DND-41 (cell line): ENCODE measurements around the gene FAM216A.

Experiments
- EZH2 ChIP-seq: IDR thresholded peaks from 3 replicates; pipeline ENCODE4 v1.6.1; 2012; ENCODE audit warnings: borderline replicate concordance, low read depth, mild to moderate bottlenecking, moderate library complexity, low read length, inconsistent platforms; ENCODE audit not compliant: severe bottlenecking
- TF ChIP-seq, protein P1 (sequence below): IDR thresholded peaks from 2 replicates; pipeline ENCODE4 v1.5.1; 2012; ENCODE audit warnings: borderline replicate concordance, low read length, moderate library complexity, mild to moderate bottlenecking; ENCODE audit not compliant: poor library complexity, severe bottlenecking; ENCODE audit errors: extremely low read depth

GRCh38 chr12:110498984-110499706, 30.5 kb downstream of the FAM216A start:
- TF ChIP-seq, protein P1, sequence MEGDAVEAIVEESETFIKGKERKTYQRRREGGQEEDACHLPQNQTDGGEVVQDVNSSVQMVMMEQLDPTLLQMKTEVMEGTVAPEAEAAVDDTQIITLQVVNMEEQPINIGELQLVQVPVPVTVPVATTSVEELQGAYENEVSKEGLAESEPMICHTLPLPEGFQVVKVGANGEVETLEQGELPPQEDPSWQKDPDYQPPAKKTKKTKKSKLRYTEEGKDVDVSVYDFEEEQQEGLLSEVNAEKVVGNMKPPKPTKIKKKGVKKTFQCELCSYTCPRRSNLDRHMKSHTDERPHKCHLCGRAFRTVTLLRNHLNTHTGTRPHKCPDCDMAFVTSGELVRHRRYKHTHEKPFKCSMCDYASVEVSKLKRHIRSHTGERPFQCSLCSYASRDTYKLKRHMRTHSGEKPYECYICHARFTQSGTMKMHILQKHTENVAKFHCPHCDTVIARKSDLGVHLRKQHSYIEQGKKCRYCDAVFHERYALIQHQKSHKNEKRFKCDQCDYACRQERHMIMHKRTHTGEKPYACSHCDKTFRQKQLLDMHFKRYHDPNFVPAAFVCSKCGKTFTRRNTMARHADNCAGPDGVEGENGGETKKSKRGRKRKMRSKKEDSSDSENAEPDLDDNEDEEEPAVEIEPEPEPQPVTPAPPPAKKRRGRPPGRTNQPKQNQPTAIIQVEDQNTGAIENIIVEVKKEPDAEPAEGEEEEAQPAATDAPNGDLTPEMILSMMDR, result no peak
- TF ChIP-seq EZH2, result no peak
